GM12878 (cell line): ENCODE results near the gene EPN3. TPM values are rescaled to one million over a fixed set of nuclear protein-coding genes. Genes with fewer than 3 reads are reported as not detected.

ENCODE experiments used
- ATAC-seq: fragments of 200-7000 bp; cut with Tn5 transposase; 3 replicates; pipeline ENCODE4 v1.9.1; 2020; ENCODE audit warnings: mild to moderate bottlenecking, moderate library complexity
- BruUV-seq: library from RNA; stranded (reverse); fragments of 400-500 nt; replicated peaks from 2 replicates; lab custom pipeline; 2021; lab: Mats Ljungman, UMichigan
- CTCF ChIA-PET: fragments of 300-600 bp; sonication (Branson Sonifier 250); formaldehyde crosslinking; extraction: SDS; loops from one replicate; lab custom pipeline; 2021; ENCODE audit warnings: inconsistent platforms; lab: Yijun Ruan, JAX
- POLR2A ChIA-PET: fragments of 350-600 bp; formaldehyde crosslinking; extraction: SDS; loops from one replicate; lab custom pipeline; 2021; ENCODE audit warnings: inconsistent platforms; lab: Charles Lee
- RAD21 ChIA-PET: fragments of 300-600 bp; sonication (Branson Sonifier 250); formaldehyde crosslinking; loops from one replicate; lab custom pipeline; 2023; ENCODE audit warnings: antibody characterized with exemption; ENCODE audit not compliant: unreplicated experiment; lab: Charles Lee
- SMC1A ChIA-PET: fragments of 300-600 bp; sonication (Branson Sonifier 250); formaldehyde crosslinking; loops from one replicate; lab custom pipeline; 2023; ENCODE audit not compliant: unreplicated experiment, uncharacterized antibody; lab: Charles Lee
- DNase-seq: peaks from one replicate; pipeline ENCODE4 v3.0.0-alpha.2; 2011; ENCODE audit warnings: low read depth, low spot score
- FAIRE-seq: peaks from 3 replicates; lab custom pipeline; 2011; peaks lifted over from hg19 to GRCh38; lab: Jason Lieb, UNC
- H2AFZ ChIP-seq: 2 replicates; pipeline ENCODE4 v1.6.0; 2011; ENCODE audit warnings: low read depth, low read length, control low read depth; ENCODE audit not compliant: control insufficient read depth
- H3K27ac ChIP-seq: 2 replicates; pipeline ENCODE4 v1.5.1; 2011; ENCODE audit warnings: control low read depth; ENCODE audit not compliant: control insufficient read depth, insufficient read depth
- H3K27me3 ChIP-seq, 2 experiments: replicated peaks in 1 of 2; 2 replicates each; pipeline versions ENCODE4 v1.6.0 to v1.6.1; 2011; ENCODE audit warnings: low read length in 1 of 2; ENCODE audit not compliant: control insufficient read depth in 2 of 2, insufficient read depth in 2 of 2
- H3K36me3 ChIP-seq, 2 experiments: 2 replicates each; pipeline ENCODE4 v1.5.1; 2011; ENCODE audit warnings: low read length in 1 of 2; ENCODE audit not compliant: control insufficient read depth in 2 of 2, insufficient read depth in 2 of 2
- H3K4me1 ChIP-seq: 2 replicates; pipeline ENCODE4 v1.6.1; 2011; ENCODE audit warnings: mild to moderate bottlenecking, low read length, moderate library complexity, mixed read lengths; ENCODE audit not compliant: control insufficient read depth, insufficient read depth
- H3K4me2 ChIP-seq: 2 replicates; pipeline ENCODE4 v1.6.0; 2011; ENCODE audit warnings: control low read depth; ENCODE audit not compliant: control insufficient read depth, insufficient read depth
- H3K4me3 ChIP-seq: fragments of 200-600 bp; sonication (generic); 2 replicates; pipeline ENCODE4 v1.5.1; 2016
- H3K79me2 ChIP-seq: 2 replicates; pipeline ENCODE4 v1.6.0; 2011; ENCODE audit warnings: low read length; ENCODE audit not compliant: control insufficient read depth, insufficient read depth
- H3K9ac ChIP-seq: 2 replicates; pipeline ENCODE4 v1.8.0; 2011; ENCODE audit warnings: low read length, control low read depth, mixed read lengths; ENCODE audit not compliant: control insufficient read depth, insufficient read depth
- H3K9me3 ChIP-seq: replicated peaks from 3 replicates; pipeline ENCODE4 v1.5.1; 2011; ENCODE audit warnings: mild to moderate bottlenecking, low read length; ENCODE audit not compliant: control insufficient read depth, insufficient read depth
- H4K20me1 ChIP-seq: 2 replicates; pipeline ENCODE4 v1.6.0; 2011; ENCODE audit not compliant: control insufficient read depth, insufficient read depth
- ESRRA ChIP-seq: IDR thresholded peaks from 2 replicates; pipeline ENCODE4 v1.6.1; 2012; ENCODE audit warnings: mild to moderate bottlenecking, low read length, improper control_type of control experiment
- IRF5 ChIP-seq: fragments of 450-650 bp; IDR thresholded peaks from 2 replicates; pipeline ENCODE4 v1.6.1; 2017; ENCODE audit warnings: borderline replicate concordance
- KDM1A ChIP-seq: fragments of 200-600 bp; sonication (generic); IDR thresholded peaks from 2 replicates; pipeline ENCODE4 v1.6.1; 2016; ENCODE audit warnings: borderline replicate concordance
- KLF5 ChIP-seq: fragments of 450-650 bp; IDR thresholded peaks from 2 replicates; pipeline ENCODE4 v1.6.1; 2014; ENCODE audit warnings: mild to moderate bottlenecking; ENCODE audit not compliant: partially characterized antibody
- MTA2 ChIP-seq: fragments of 450-650 bp; IDR thresholded peaks from 2 replicates; pipeline ENCODE4 v1.6.1; 2016; ENCODE audit warnings: low read depth, mild to moderate bottlenecking, moderate library complexity
- MXI1 ChIP-seq: fragments of 150-350 bp; IDR thresholded peaks from 2 replicates; pipeline ENCODE4 v1.6.1; 2011; ENCODE audit warnings: low read depth, mild to moderate bottlenecking, inconsistent platforms, low read length, improper control_type of control experiment
- NR2C2 ChIP-seq: IDR thresholded peaks from 2 replicates; pipeline ENCODE4 v1.6.1; 2011; ENCODE audit warnings: borderline replicate concordance, low read depth; ENCODE audit not compliant: control insufficient read depth, insufficient read length
- PML ChIP-seq: IDR thresholded peaks from 2 replicates; pipeline ENCODE4 v1.6.1; 2012; ENCODE audit warnings: low read length, inconsistent platforms
- POLR2A ChIP-seq: IDR thresholded peaks from 2 replicates; pipeline ENCODE4 v1.6.1; 2011; ENCODE audit warnings: low read depth, mild to moderate bottlenecking, low read length
- RELB ChIP-seq: fragments of 450-650 bp; IDR thresholded peaks from 2 replicates; pipeline ENCODE4 v1.6.1; 2017; ENCODE audit warnings: low read depth, mild to moderate bottlenecking, moderate library complexity
- SIX5 ChIP-seq: IDR thresholded peaks from 2 replicates; pipeline ENCODE4 v1.6.1; 2011; ENCODE audit warnings: mild to moderate bottlenecking, low read depth, low read length, moderate library complexity; ENCODE audit not compliant: severe bottlenecking
- TARDBP ChIP-seq: IDR thresholded peaks from 2 replicates; pipeline ENCODE4 v1.6.1; 2016; ENCODE audit warnings: borderline replicate concordance
- TCF7 ChIP-seq: IDR thresholded peaks from 2 replicates; pipeline ENCODE4 v1.6.1; 2014; ENCODE audit warnings: antibody characterized with exemption, borderline replicate concordance
- ZNF207 ChIP-seq: fragments of 450-650 bp; IDR thresholded peaks from 2 replicates; pipeline ENCODE4 v1.6.1; 2014; ENCODE audit warnings: antibody characterized with exemption, mild to moderate bottlenecking, borderline replicate concordance
- ZNF217 ChIP-seq: fragments of 450-650 bp; IDR thresholded peaks from 2 replicates; pipeline ENCODE4 v1.6.1; 2017; ENCODE audit warnings: antibody characterized with exemption, mild to moderate bottlenecking
- ZNF24 ChIP-seq: fragments of 450-650 bp; IDR thresholded peaks from 2 replicates; pipeline ENCODE4 v1.6.1; 2017; ENCODE audit warnings: antibody characterized with exemption, mild to moderate bottlenecking
- ZSCAN29 ChIP-seq: fragments of 450-650 bp; IDR thresholded peaks from 2 replicates; pipeline ENCODE4 v1.6.1; 2017; ENCODE audit warnings: mild to moderate bottlenecking, moderate library complexity
- WGBS: methylation state at CpG from one replicate; pipeline ENCODE4 v1.1.6; 2016; ENCODE audit warnings: low lambda C conversion rate; ENCODE audit not compliant: insufficient replicate concordance, insufficient coverage; ENCODE audit errors: missing lambda C conversion rate; 5-methylcytosine and 5-hydroxymethylcytosine counted together
- in situ Hi-C: fragments of 300-500 bp; cut with MboI; formaldehyde crosslinking; loops from 9 replicates; pipeline ENCODE4 v1.14.3; 2018; ENCODE audit warnings: mixed read lengths
- intact Hi-C: fragments of 100-400 bp; cut with micrococcal nuclease; formaldehyde crosslinking; loops from one replicate; pipeline ENCODE4 v1.14.2; 2022; ENCODE audit not compliant: unreplicated experiment
- polyA plus RNA-seq, 11 experiments: library from polyadenylated mRNA; depleted of rRNA in 4 of 11; unstranded in 6 of 11; stranded (reverse) in 5 of 11; fragments of >200 nt; fragmentation: Nextera tagmentation in 4 of 11; fragmentation: Illumina TruSeq in 1 of 11; extraction: Ambion mirVana in 4 of 11; extraction: Trizol in 1 of 11; gene quantifications; 1 replicate in 1 of 11; 2 replicates in 10 of 11; pipeline versions ENCODE4 v1.2.1 to v1.2.3, GENCODE V29; 2011 to 2016; ENCODE audit warnings: inconsistent platforms in 2 of 11, missing spikeins in 2 of 11, low read depth in 1 of 11
- total RNA-seq, 4 experiments: library from RNA; depleted of rRNA in 3 of 4; stranded (reverse); fragments of >200 nt in 3 of 4; fragmentation: Illumina TruSeq in 1 of 4; extraction: Trizol in 1 of 4; gene quantifications; 2 replicates each; pipeline versions ENCODE4 v1.2.1 to v1.2.3, GENCODE V29; 2013 to 2021

The EPN3 gene
- total and polyA plus RNA-seq, 10 of the 15 experiments (the other 5 are each of a cell fraction or from before 2014, with no cell fraction given) = 0.04 to 0.07 TPM; not detected in 8

- Histone ChIP-seq H3K4me2 (no peak overlapping the region), H2AFZ (no peak overlapping the region), H3K36me3 (no peaks in the 10 kb centered on the region), H3K79me2 (no peaks in the 10 kb centered on the region), H3K9ac (no peak overlapping the region), H3K9me3 (no peaks in the 10 kb centered on the region), H3K4me3 (no peak overlapping the region), H3K27me3 (peaks cover 17 to 19% of the 10 kb centered on the region in 2 experiments)
- DNase-seq (no peak), ATAC-seq (no peak), FAIRE-seq (no peak)
- no TSS peak for BruUV-seq
- WGBS = 24% methylated on average over 7 of the region's 7 CpGs
- in situ Hi-C loops = no loop called here
- POLR2A ChIA-PET = no interaction called here
- TF ChIP-seq KLF5 = no peak
- no peak for TF ChIP-seq POLR2A
- no peak for TF ChIP-seq NR2C2
- no peak for TF ChIP-seq ESRRA
- no peak for TF ChIP-seq MTA2
- no peak for TF ChIP-seq IRF5
- no peak for TF ChIP-seq ZSCAN29
- TF ChIP-seq RELB = no peak
- TF ChIP-seq TCF7 = no peak
- TF ChIP-seq KDM1A = no peak
- TF ChIP-seq ZNF217 = no peak
- no peak for TF ChIP-seq ZNF207
- no peak for TF ChIP-seq MXI1
- TF ChIP-seq ZNF24 = no peak
- TF ChIP-seq SIX5 = no peak
- no peak for TF ChIP-seq PML
- no peak for TF ChIP-seq TARDBP
- TF ChIP-seq, all 136 proteins: peak for 0
- H3K27ac ChIP-seq = no peak overlapping the region
- H4K20me1 ChIP-seq = no peaks in the 10 kb centered on the region
- ChIA-PET CTCF (no interaction called here), SMC1A (no interaction called here), RAD21 (no interaction called here)
- intact Hi-C loops = no loop called here
- no peaks in the 10 kb centered on the region for H3K4me1 ChIP-seq
Measured at GRCh38 chr17:50529849-50530248, 2.7 kb upstream of the EPN3 start.
